HG02885 (cell line): ENCODE results near the gene C3orf18.

Source experiments
- ATAC-seq: cut with Tn5 transposase; IDR thresholded peaks from one replicate; pipeline ENCODE4 v1.9.1; 2021; ENCODE audit warnings: mild to moderate bottlenecking; ENCODE audit not compliant: unreplicated experiment, poor library complexity

C3orf18 gene

DNA sequence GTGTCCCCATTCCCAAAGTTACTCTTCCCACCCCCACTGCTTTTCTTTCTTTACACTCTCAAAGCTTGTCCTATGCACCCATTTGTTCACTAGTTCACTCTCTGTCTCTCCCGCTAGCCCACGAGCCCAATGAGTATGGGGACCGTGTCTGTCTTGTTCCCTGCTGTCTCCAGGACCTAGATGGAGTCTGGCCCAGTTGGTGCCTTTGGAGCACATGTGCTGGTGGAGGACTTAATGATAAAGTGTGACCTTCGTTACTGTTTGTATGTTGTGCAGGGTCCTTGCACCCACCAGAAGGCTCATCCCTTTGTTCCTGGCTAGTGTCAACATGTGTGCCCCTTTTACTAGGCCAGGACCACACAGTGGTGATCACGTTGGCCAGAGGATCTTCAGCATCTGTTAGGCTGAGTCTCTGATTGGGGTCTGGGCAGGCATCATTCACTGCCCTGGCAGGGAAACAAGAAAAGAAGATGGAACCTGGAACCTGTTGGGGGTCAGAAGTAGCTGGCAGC is 36.6 kb upstream of the C3orf18 start:
- no peak for ATAC-seq

DNA sequence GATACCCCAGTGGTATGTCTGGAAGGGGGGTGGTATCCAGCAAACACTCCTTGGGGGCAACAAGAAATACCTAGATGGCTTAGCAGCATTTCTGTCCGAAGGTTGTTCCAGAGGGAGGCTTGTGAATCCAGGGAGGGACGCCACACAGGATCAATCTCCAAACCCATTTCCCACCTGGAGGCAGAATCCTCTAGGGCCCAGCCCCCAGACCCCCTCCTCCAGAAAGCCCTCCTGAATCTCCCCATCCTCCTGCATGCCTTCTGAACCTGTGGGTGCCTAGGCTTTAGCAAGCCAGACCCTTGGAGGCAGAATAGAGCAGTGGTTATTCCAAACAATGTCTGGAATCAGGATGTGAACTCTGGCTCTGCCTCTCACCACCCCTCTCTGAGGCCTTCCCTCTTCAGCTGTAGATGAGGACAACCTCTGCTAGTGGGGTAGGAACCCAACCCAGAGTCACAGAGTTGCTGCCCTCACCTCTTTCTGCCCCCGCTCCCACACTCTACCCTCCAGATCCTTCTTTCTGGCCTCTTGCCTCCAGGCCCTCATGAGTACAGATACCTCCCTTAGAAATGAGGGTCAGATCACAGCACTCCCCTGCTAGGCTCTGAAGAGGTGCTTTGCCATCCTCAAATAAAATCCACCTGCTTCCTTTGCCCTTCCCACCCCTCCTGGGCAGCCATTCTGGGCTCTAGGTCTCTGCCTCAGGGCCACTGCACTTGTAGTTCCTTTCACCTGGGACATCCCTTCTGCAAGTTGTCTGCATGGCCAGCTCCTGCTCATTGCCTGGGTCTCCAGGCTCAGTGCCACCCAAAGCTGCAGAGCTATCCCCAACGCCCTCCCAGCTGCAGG is 35.9 kb upstream of the C3orf18 start:
- ATAC-seq: no peak

DNA sequence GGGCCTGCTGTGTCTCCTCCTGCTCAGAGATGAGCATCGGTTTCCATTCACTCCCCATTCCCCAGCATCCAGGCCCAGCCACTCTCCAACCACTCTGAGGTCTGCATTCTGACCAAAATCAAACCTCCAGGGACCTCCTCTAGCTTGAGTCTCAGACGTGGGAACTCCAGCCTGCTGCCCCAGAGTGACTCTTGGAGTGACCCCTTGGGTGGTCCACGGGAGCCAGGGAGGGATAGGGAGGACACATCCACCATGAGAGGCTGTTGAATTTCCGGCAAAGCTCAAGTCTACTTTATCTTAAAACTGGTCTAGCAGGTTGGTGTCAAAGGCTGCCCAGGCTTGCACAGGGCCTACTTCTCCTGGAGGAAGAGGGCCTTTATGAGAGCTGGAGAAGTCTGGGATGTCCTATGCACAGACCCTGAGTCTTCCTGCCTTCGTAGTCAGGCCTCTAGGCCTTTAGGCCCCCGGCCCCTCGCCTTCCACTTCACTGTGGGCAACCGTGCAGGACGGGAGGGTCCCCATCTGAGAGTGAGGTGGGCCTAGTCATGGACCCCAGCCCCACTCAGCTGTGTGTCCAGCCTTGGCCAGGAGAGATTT is 35.1 kb upstream of the C3orf18 start:
- ATAC-seq: no peak

DNA sequence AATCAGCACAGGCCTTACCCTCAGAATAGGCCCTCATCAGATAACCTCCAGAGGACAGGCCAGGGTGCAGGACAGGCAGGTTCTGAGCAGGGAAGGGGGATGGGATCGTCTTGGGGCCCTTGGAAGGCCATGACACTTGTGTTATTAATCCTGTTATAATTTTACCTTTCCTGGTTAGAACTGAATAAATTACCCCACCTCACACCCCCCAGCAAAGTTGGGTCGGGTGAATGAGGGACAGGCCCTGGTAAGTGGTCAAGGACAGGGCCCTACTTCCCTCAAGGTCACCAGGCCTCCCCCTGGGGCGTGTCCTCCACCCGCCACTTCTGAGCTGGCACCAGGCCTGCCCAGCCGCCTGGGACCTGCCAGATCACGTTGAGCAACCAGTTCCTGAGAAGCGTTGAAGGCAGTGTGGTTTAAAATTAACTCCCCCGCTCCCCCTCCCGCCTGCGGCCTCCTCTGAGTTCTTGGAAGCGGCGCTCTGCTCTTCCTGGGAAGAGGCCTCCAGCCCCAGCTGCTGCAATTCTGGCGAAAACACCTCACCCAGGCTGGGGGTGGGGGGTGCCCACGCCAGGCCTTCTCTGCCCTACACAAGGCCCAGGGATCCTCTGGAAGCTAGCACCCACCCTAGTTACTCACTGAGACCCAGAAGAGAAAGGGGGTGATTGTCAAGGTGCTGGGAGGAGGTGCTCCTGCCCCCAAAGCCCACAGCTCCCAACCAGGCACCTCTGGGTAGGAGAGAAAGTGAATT is 33.5 kb upstream of the C3orf18 start:
- no peak for ATAC-seq

DNA sequence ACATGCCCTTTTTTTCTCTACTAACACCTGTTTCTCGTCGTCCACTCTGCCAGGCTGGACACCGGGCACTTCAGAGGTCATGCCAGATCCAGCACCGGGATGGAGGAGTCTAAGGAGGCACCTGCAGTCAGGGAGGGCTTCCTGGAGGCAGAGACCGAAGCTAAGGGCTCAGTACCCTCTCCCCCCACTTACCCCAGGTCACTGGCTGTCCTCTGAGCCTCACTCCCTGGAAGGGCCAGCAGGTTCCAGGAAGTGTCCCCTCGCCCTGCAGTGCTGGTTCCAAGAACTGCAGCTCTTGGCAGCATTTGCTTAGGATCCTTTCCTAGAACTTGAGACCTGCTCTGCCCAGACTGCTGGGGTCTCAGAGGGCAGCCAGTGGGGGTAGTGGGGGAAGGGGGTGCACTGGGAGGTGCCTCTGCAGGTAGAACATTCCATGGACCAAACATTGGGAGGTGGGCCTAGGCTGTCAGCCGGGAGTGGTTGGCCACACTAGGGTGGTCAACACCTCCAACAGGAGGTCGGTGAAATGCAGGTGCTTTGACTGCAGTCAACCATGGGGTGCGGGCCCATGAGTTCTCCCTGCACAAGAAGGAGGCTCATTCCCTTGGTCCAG is 32.7 kb upstream of the C3orf18 start:
- no peak for ATAC-seq

DNA sequence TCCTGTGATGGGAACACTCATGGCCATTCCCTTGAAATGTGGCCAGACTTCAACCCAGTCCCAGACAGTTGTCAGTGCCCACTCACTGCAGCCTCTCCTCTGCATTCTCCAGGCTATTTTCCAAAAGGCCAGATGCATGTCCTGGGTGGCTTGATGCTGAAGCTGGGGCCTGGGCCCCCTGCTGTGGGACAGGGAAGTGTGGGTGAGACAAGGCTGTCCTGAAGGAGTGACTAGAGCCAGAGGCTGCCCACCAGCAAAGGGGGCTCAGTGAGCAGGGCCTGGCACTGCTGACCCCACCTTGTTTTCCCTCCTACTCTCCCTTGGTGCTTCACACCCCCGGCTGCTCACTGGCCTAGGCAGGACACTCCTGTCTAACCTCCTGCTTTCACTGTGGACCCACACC is 32.2 kb upstream of the C3orf18 start:
- no peak for ATAC-seq

DNA sequence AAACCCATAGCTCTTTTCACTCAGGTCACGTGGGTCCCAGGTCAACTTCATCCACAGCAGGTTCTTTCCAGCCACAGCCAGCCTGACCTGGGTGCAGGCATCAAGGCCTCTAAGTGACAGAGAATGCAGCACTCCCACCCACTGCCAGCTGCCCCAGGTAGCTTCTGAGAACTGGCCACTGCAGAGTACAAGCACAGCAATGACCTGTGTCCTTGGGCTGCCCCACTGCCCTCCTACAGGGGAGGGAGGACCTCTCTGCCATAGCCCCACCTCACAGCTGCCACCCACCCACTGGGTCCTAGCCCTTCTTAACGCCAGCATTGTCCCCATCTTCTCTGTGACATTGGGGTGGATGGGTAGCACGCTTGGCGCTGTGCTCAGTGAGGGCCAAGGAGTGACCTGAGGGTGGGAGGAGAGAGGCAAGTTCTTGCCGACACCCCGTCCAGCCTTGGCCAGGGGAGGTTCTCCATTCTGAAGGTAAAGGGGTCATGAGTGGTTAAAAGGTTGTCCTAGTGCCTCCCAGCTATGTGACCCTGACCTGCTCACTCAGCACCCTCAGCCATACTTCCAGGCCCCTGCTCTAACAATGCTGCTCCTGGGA is 31.7 kb upstream of the C3orf18 start:
- ATAC-seq: no peak

DNA sequence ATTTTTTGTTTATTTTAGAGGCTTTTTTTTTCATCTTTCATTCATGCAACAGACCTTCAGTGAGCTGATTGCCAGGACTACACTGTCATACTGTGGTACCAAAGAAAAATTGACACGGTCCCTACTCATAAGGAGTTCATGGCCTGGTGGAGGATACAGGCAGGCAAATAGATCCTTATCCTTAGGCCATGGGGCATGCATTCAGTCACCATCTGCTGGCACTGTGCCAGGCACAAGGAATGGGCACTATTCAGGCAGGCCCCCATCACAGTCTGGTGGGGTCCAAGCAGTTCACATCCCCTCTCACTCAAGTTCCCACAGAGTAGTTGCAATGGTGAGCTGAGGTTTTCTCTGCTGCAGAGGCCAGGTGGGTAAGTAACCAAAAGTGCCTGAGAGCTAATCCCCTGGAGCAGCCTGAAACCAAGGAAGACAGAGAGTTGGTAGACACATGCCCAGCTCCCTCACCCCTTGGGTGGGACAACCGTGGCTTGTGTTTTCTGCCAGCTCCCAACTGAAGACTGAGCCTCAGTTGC is 26.8 kb upstream of the C3orf18 start:
- ATAC-seq: no peak

DNA sequence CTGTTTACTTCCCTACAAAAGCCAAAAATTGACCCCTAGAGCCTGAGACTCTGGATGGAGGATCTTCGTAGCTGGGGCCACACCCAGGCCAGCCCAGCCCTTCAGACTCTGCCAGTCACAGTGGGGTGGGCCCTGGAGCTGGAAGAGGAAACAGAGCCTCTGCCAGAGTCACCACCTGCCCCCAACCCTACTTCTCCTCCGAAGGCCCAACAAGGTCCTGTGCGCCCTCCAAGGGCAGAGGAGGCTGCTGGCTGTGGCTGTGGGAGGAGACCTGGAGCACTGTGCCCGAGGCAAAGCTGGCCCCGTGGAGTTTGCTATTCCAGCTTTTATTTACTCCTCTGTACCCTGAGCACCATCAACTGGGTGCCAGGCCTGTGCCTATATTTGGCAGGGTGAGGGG is 25.0 kb upstream of the C3orf18 start:
- no peak for ATAC-seq

DNA sequence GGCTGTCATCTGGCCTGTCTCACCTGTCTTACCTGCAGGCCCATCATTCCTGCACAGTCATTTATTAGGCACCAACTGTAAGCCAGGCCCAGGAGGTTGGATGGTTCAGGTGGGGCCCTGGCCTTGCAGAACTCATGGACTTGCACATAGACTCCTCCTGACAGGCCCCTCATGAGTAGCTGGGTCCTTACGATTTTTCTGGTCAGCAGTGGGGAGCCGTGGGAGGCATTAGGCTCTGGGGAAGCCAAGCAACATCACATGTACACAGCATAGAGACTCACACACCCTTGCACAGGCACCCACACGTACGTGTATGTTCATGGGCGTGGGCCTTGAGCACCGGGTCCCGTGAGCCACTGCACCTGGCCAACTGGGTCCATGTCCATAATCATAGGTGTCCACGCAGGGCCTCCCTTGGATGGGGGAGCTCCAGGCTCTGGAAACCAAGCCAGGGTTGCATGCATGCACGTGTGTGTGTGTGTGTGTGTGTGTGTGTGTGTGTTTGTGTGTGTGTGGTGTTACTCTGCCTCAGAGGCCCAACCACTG is 23.7 kb upstream of the C3orf18 start:
- ATAC-seq: peak; percentile 3

DNA sequence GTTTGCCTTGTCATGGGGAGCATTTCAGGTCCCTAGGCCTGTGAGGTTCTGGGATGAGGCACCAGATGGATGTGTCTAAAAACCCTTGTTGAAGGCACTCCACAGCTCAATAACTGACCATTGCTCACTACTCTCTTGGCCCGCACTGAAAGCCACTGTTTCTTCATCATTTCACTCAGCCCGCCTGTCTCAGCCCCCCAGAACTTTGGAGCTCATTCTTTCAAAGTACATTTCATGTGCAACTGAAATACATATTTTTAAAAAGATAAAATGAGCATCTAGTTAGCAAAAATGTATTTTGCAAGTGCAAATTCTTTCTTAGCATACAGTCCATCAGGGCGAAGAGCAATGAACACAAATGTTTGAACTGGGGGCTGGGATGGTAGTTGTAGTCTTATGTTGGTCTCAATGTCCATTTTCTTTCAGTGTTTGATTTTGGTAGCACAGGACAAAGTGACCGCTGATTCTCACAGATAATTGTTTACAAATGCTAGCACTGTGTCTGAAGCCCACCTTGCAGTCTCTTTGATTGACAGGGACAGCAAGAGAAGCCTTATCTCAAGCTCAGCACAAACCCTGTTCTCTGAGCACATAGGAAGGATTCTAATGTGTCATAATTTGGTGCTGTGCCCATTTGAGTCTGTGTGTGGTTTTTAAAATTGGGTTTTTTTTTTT is 21.3 kb upstream of the C3orf18 start:
- no peak for ATAC-seq

DNA sequence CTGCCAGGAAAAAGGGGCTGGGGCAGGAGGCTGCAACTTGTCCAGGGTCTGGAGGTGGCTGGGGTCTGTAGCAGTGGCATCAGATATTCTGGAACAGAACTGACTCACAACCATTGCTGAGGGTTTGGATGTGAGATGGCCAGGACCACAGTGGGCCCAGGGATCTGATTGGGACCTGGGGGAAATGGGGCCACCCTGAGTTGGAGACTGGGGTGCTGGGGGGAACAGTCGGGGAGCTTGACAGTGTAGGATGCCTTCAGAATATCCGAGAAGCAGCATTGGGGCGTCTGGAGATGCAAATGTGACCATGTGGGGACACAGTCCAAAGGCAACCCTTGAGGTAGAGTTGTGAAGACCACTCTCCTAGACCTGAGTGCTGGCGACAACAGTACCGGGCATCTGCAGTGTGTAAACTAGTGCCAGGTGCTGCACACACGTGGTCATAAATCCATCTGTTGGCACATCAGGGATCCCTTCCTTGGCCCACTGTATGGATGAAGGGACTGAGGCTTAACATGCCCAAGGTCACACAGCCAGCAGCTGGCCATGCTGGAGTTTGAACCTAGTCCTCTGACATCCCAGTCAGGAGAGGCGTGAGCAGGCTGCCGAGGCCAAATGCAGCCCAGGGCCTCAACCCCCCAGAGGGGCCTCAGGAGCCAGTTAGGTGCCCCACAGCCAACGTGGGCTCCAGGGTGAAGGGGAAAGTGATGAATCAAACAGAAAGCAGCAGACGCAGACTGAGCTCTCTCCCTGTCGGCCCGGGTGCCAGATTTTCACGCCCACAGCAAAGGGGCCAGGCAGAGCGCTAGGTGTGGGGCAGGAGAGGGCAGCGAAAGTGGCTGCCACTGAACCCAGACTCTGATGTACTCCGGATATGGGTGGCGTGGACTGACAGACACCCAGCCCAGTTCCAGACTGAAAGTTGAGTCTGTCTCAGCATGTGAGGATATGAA is 20.5 kb upstream of the C3orf18 start:
- peak; percentile 44 for ATAC-seq

DNA sequence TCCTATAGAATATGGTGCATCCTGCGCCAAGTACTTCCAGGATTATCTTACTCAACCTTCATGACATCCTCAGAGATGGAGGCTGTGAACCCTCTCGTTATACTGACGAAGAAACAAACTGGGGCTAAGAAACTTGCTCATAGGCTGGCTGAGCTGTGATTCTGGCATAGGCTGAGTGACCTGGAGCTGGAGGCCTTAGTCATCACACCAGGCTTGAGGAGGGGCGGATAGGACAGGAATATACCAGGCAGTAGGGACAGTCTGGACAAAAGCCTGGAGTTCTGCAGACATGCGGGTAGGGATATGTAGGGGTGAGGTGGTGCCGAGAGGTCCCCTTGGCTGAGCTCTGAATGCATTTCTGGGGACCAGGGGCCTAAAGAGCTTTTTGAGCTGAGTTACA is 19.8 kb upstream of the C3orf18 start:
- ATAC-seq: no peak

DNA sequence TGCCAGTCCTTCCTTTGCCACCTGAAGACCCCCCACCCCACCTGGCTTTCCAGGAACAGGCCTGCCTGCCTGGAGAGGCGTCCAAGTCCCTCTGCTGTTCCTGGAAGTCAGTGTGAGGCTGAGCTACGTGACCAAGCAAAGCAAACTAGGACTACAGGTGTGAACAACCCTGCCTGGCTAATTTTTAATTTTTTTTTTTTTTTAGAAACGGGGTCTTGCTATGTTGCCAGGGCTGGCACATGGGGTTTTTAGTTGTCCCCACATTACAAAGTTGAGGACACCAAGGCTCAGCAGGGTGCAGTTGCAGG is 19.2 kb upstream of the C3orf18 start:
- no peak for ATAC-seq

DNA sequence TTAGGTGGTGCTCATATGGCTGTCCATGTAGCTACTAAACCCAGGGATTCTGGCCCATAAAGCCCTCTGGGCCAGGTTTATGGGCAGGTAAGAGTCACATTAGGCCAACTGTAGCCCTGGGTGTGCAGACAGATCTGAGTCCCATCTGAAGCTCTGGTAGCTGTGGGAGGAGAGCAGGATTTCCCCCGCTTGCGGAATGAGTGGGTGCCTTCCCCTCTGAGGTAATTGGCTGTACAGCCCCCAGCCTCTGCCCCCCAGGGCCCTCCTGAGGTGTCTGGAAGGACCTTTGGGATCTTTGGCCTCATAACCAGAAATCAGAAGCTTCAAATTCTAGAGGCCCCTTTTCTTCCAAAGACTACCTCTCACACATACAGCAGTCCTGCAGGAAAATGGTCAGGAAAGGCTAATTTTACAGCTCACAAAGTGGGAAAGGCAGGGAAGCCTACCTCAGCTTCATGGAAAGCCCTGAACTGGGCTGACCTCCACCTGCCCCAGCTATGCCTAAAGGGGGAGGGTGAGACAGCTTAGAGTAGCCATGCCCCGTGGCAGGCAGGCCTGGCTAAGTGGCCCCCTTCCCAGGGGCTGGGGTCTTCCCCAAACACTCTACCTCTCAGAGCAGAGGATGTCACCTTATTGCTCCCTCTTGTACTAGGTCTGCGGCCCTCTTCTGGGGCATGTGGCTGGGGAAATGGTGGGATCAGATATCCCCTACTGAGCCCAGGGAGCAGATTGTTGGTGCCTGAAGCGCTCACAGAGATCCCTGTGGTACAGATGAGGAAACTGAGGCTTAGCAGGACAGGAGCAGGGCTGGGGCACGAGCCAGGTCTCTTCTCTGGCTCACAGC is 18.6 kb upstream of the C3orf18 start:
- ATAC-seq: no peak

DNA sequence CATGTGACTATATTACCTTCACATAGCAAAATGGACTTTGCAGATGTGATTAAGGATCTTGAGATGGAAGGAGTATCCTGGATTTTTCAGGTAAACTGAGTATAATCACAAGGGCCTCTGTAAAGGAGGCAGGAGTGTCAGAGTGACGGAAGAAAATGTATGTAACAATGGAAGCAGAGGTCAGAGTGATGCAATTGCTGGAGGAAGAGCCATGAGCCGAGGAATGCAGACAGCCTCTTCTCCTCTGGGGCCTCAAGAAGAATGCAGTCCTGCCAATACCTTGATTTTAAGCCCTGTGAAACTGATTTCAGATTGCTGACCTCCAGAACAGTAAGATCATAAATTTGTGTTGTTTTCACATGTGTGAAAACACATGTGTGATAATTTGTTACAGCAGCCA is 16.8 kb upstream of the C3orf18 start:
- ATAC-seq: no peak

DNA sequence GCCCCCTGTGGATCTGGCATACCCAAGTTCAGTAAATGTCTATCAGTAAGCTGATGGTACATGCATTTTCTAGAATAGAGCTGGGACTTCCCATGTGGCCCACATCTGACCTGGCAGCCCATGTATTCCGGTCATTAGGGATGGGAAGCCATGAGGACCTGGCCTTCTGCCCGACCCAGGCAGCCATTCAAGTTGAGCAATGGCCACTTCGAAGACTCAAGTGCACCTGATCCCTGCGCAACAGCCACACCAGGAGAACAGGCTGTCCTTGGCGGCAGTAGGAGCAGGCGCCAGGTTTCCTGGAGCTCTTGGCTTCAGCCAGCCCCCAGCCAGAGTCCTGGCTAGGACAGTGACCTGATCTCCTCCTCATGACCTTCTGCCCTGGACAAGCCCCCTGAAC is 16.4 kb upstream of the C3orf18 start:
- no peak for ATAC-seq
